OCI-LY3 (cell line): ENCODE results near the gene TBCA.
A peak's percentile ranks its signal among the peaks of the same experiment; 100 is the strongest.

ENCODE experiments used
- H2AFZ ChIP-seq: fragments of 200-600, 300-600 bp; shearing (Covaris generic); 2 replicates; pipeline ENCODE4 v1.6.0; 2014; ENCODE audit warnings: antibody characterized with exemption, low read depth, low read length
- H3K27ac ChIP-seq: fragments of 200-600, 300-600 bp; sonication (generic); 2 replicates; pipeline ENCODE4 v1.5.1; 2014; ENCODE audit warnings: mild to moderate bottlenecking, low read length, moderate library complexity, mixed read lengths
- H3K27me3 ChIP-seq: fragments of 200-600, 300-600 bp; sonication (generic); 2 replicates; pipeline ENCODE4 v1.6.1; 2014; ENCODE audit warnings: low read depth, low read length, mixed read lengths
- H3K36me3 ChIP-seq: fragments of 200-600, 300-600 bp; sonication (generic); replicated peaks from 2 replicates; pipeline ENCODE3; 2014; ENCODE audit warnings: low read depth, low read length, mixed read lengths
- H3K4me1 ChIP-seq: fragments of 300-600, 200-600 bp; sonication (generic); 2 replicates; pipeline ENCODE4 v1.6.1; 2014; ENCODE audit warnings: low read length, mixed read lengths
- H3K4me2 ChIP-seq: fragments of 200-600, 300-600 bp; sonication (generic); 2 replicates; pipeline ENCODE4 v1.6.1; 2014; ENCODE audit warnings: low read length, mixed read lengths
- H3K4me3 ChIP-seq: fragments of 300-600, 200-600 bp; sonication (generic); 2 replicates; pipeline ENCODE4 v1.5.1; 2014; ENCODE audit warnings: antibody characterized with exemption, mild to moderate bottlenecking, low read length, moderate library complexity
- H3K79me2 ChIP-seq: fragments of 300-600, 200-600 bp; shearing (Covaris generic); 2 replicates; pipeline ENCODE4 v1.6.1; 2014; ENCODE audit warnings: mild to moderate bottlenecking, low read length, mixed read lengths
- H3K9ac ChIP-seq: fragments of 300-600, 200-600 bp; shearing (Covaris generic); 2 replicates; pipeline ENCODE4 v1.6.0; 2014; ENCODE audit warnings: mild to moderate bottlenecking, low read length, moderate library complexity
- H3K9me3 ChIP-seq: fragments of 200-600, 300-600 bp; shearing (Covaris generic); 2 replicates; pipeline ENCODE4 v1.6.1; 2014; ENCODE audit warnings: low read length, mixed read lengths; ENCODE audit not compliant: insufficient read depth
- H4K20me1 ChIP-seq: fragments of 200-600, 300-600 bp; sonication (generic); 2 replicates; pipeline ENCODE4 v1.6.1; 2016; ENCODE audit warnings: low read length, mixed read lengths; ENCODE audit not compliant: insufficient read depth
- EZH2phosphoT487 ChIP-seq: fragments of 200-600 bp; shearing (Covaris generic); IDR thresholded peaks from 2 replicates; pipeline ENCODE4 v1.6.1; 2018; ENCODE audit warnings: antibody characterized with exemption, mixed run types, low read depth
- TF ChIP-seq, protein P1 (sequence below): fragments of 200-600, 300-600 bp; sonication (generic); IDR thresholded peaks from 2 replicates; pipeline ENCODE4 v1.5.1; 2014; ENCODE audit warnings: antibody characterized with exemption, low read length, low read depth

Gene TBCA

DNA sequence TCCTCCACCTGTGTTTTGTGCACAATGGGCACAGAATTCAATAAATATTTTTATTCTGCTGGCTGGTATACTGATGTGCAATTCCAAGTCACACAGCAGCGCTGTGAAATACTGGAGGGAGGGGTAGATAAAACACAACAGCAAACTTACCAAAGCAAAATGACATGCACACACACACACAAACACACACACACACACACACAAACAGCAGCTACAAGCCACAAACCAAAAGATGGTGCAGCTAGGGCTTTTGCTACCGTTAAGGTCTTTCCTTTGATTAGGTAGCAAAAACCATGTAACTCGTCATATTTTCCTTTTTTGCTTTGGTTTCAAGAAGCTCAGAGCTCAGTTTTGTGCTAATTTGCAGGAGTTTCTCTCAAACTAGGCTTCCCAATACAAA, 1.8 kb upstream of the TBCA start:
- peaks cover 32% of the 10 kb centered on the region for H3K79me2 ChIP-seq
- no peak overlapping the region for H3K27ac ChIP-seq
- H3K27me3 ChIP-seq, result no peaks in the 10 kb centered on the region
- H4K20me1 ChIP-seq, result peaks cover 21% of the 10 kb centered on the region
- no peak overlapping the region for H3K9ac ChIP-seq
- TF ChIP-seq, protein P1, sequence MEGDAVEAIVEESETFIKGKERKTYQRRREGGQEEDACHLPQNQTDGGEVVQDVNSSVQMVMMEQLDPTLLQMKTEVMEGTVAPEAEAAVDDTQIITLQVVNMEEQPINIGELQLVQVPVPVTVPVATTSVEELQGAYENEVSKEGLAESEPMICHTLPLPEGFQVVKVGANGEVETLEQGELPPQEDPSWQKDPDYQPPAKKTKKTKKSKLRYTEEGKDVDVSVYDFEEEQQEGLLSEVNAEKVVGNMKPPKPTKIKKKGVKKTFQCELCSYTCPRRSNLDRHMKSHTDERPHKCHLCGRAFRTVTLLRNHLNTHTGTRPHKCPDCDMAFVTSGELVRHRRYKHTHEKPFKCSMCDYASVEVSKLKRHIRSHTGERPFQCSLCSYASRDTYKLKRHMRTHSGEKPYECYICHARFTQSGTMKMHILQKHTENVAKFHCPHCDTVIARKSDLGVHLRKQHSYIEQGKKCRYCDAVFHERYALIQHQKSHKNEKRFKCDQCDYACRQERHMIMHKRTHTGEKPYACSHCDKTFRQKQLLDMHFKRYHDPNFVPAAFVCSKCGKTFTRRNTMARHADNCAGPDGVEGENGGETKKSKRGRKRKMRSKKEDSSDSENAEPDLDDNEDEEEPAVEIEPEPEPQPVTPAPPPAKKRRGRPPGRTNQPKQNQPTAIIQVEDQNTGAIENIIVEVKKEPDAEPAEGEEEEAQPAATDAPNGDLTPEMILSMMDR, result no peak
- TF ChIP-seq EZH2phosphoT487, result no peak
- no peak overlapping the region for H3K4me3 ChIP-seq
- no peak overlapping the region for H2AFZ ChIP-seq
- H3K36me3 ChIP-seq, result peaks cover 5% of the 10 kb centered on the region
- H3K4me1 ChIP-seq, result peaks cover 14% of the 10 kb centered on the region
- no peaks in the 10 kb centered on the region for H3K9me3 ChIP-seq
- H3K4me2 ChIP-seq, result no peak overlapping the region

DNA sequence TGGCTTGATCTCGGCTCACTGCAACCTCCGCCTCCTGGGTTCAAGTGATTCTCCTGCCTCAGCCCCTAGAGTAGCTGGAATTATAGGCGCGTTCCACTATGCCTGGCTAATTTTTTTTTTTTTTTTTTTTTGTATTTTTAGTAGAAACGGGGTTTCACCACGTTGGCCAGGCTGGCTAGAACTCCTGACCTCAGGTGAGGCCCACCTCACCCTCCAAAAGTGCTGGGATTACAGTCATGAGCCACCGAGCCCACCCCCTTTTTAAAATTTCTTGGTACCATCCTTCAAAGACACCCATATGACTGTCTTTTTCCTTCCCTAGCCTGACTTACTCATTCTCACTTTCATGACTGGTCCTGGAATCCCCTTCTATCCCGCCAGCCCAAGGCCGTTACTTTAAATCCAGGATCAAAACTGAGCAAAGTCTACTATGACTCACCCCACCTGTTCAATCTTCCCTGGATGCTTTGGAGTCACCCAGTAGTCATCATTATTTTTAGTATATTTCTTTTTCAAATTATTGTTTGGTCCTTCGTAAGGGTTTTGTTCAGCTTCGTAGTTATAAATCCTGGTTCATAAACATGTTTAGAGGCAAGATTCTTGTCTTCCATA, 1.2 kb upstream of the TBCA start:
- H2AFZ ChIP-seq, result no peak overlapping the region
- H3K9me3 ChIP-seq, result no peaks in the 10 kb centered on the region
- no peak overlapping the region for H3K4me2 ChIP-seq
- H3K4me1 ChIP-seq, result peaks cover 14% of the 10 kb centered on the region
- no peak overlapping the region for H3K4me3 ChIP-seq
- H3K36me3 ChIP-seq, result peaks cover 8% of the 10 kb centered on the region
- no peak overlapping the region for H3K27ac ChIP-seq
- H3K9ac ChIP-seq, result no peak overlapping the region
- peaks cover 27% of the 10 kb centered on the region for H4K20me1 ChIP-seq
- H3K27me3 ChIP-seq, result no peaks in the 10 kb centered on the region
- H3K79me2 ChIP-seq, result peaks cover 37% of the 10 kb centered on the region
- TF ChIP-seq, protein P1, result no peak
- no peak for TF ChIP-seq EZH2phosphoT487

DNA sequence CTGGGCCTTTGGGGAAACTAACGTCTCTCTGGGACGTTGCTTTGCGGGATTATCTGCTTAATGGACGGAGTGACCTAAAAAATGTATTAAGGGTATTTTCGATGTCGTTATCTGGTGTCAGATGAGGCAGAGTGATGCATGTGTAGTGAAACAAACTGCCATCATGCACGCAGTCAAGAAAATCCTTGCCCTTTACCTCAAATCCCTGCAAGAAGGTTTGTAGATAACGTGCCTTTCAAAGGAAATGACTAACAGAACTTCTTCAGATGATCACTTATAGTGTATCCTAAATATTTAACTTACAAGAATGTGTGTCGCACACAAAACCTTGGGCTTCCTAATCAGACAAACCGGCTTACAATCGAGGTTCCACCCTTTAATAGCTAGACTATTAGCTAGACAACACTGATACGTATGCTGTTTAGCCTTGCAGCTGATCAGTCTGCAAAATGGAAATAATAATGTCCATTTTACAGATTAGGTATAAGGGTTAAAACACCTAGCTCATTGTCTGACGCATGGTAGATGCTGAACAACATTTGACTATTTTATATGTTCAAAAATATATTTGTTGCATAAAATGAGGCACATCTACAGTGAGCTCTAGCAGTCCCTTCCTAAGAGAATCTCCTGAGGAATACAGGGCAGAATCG, 541 bp upstream of the TBCA start:
- Histone ChIP-seq H3K27ac (peak overlapping the region; percentile 26; the same call in 1 of the 2 replicates), H3K9ac (peak overlapping the region; percentile 70)
- TF ChIP-seq, protein P1, result no peak
- TF ChIP-seq EZH2phosphoT487, result no peak

DNA sequence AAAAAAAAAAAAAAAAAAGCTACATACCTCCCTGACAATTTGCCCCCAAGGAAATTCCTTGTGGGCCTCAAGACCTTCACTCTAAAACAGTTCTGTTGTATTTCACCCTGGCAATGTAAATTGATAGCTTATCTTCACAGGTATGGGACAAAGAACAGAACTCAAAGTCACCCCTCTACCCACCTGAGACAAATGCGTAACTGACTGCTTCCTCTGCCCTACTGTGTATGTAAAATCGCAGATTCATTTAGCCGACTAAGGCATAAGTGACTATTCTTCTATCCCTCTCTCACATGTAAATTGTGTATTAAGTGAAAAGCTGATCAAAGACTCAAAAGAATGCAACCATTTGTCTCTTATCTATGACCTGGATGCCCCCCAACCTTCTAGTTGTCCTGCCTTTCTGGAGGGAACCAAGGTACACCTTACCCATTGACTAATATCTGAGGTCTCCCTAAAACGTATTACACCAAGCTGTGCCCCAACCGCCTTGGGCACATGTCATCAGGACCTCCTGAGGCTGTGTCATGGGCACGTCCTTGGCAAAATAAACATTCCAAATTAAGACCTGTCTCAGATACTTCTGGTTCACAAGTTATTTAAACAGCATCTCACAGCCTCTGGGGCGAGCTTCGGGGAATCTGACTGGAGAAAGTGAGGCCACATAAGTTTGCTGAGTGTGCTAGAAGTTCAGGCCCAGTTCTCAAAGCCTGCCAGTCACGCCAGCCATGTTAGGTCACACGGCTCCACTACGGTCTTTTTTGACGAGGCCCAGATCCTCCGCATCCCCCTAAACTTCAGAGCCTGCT, 954 bp downstream of the TBCA start:
- H2AFZ ChIP-seq, result no peak overlapping the region; the same call in 1 of the 2 replicates
- peaks cover 43% of the 10 kb centered on the region for H4K20me1 ChIP-seq
- peak overlapping the region; percentile 96 for H3K4me3 ChIP-seq
- H3K79me2 ChIP-seq, result peaks cover 59% of the 10 kb centered on the region
- peak overlapping the region; percentile 92 for H3K4me2 ChIP-seq
- TF ChIP-seq, protein P1, result no peak
- no peak for TF ChIP-seq EZH2phosphoT487
- H3K27me3 ChIP-seq, result no peaks in the 10 kb centered on the region
- peaks cover 19% of the 10 kb centered on the region for H3K4me1 ChIP-seq
- peak overlapping the region; percentile 88 for H3K9ac ChIP-seq
- peaks cover 14% of the 10 kb centered on the region for H3K36me3 ChIP-seq
- H3K9me3 ChIP-seq, result no peaks in the 10 kb centered on the region
- peak overlapping the region; percentile 67 for H3K27ac ChIP-seq

More for the DNA sequence above, 541 bp upstream of the TBCA start:
- Histone ChIP-seq H3K9me3 (no peaks in the 10 kb centered on the region), H3K79me2 (peaks cover 44% of the 10 kb centered on the region), H3K36me3 (peaks cover 10% of the 10 kb centered on the region), H3K4me3 (peak overlapping the region; percentile 96), H2AFZ (peak overlapping the region; percentile 89), H3K27me3 (no peaks in the 10 kb centered on the region), H3K4me1 (peaks cover 14% of the 10 kb centered on the region), H4K20me1 (peaks cover 31% of the 10 kb centered on the region), H3K4me2 (peak overlapping the region; percentile 89)
